ENCODE results near the gene IFIH1.

Gene IFIH1

GRCh38 chr2:162257425-162257824 lies 61.1 kb downstream of the IFIH1 start:
- no peak for DNase-seq (ENCODE audit: low read depth in 2 of 2)

GRCh38 chr2:162256591-162256991 lies 61.9 kb downstream of the IFIH1 start:
- no peak for DNase-seq (ENCODE audit: low read depth in 2 of 2)

DNA sequence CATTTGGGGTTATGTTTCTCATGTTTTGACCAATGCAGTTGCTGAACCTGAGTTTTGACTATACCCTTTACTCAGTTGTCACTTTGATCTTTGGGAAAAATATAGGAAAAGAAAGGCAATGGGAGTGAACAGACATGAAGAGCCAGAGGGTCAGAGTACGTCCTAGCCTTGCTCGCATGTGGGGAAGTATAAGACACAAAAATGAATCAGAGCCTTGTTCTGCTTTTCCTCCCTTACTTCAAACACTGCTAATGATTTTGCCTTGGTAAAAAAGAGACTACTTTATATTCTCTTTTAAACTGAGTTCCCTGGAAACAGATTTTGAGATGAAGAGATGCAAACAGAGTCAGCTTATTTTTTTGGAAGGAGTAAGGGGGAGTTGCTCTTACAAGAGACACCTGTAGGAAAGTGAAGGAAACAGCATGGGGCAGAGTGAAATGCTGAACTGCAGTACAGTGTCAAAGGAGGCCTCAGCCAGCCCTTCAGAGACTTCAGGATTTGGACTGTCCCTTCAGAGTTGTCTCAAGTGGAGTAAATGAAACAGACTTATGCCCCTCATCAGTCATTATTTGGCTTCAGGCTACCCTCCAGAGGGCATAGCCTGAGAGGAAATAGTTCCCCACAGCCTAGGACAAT lies 64.1 kb downstream of the IFIH1 start:
- no peak for DNase-seq (ENCODE audit: low read depth in 2 of 2)

DNA sequence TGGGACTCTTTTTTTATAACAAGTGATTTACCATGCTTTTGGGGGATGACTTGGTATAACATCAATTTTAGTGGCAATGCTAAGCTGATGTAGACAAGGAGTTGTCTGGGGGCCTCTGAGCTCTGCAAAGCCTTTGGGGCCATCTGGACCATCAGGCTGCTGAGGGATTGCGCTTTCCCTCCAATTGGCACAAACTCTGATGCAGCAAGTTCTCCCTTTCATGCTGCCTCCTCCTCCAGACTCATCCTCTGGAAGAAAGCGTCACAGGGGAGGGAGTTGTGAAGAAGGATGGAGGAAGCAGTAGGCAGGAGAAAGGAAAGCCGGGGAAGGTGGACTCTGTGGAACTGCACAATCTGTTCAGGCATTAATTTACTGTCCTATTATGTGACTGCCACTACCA lies 65.0 kb downstream of the IFIH1 start:
- DNase-seq (ENCODE audit: low read depth in 2 of 2) = no peak

- no peak for DNase-seq (ENCODE audit: low read depth in 2 of 2)
Measured at GRCh38 chr2:162252153-162252552, 66.3 kb downstream of the IFIH1 start.

GRCh38 chr2:162245781-162246180 lies 72.7 kb downstream of the IFIH1 start:
- no peak for DNase-seq (ENCODE audit: low read depth in 2 of 2)

GRCh38 chr2:162245061-162245460 lies 73.4 kb downstream of the IFIH1 start:
- no peak for DNase-seq (ENCODE audit: low read depth in 2 of 2)

- DNase-seq (ENCODE audit: low read depth in 2 of 2) = no peak
Measured at GRCh38 chr2:162244541-162245031, 73.9 kb downstream of the IFIH1 start.

DNA sequence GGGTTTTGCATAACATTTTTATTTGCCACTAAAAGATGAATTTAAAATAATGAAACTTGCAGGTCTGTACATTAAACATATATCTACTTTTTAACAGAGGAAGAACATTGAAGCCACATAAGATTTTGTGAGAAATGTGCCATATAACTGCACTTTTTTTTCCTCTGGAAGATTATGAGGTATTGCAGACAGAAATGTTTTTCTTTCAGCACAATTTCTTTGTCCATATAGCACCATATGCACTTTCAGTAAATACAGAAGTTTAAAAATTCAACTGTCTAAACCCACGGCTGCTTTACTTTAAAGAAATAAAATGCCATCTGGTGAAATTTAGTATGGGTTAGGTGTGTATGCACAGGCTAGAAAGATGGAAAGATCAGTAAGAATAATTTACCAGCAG lies 74.8 kb downstream of the IFIH1 start:
- no peak for DNase-seq (ENCODE audit: low read depth in 2 of 2)

- DNase-seq (ENCODE audit: low read depth in 2 of 2) = no peak
Measured at GRCh38 chr2:162243294-162243693, 75.2 kb downstream of the IFIH1 start, which contains the start of gene FAP. TSS of gene FAP (minus strand) at chr2:162243445. CDS start at chr2:162243327, 118 bp downstream.

GRCh38 chr2:162242586-162243280 lies 75.8 kb downstream of the IFIH1 start:
- no peak for DNase-seq (ENCODE audit: low read depth in 2 of 2)

DNA sequence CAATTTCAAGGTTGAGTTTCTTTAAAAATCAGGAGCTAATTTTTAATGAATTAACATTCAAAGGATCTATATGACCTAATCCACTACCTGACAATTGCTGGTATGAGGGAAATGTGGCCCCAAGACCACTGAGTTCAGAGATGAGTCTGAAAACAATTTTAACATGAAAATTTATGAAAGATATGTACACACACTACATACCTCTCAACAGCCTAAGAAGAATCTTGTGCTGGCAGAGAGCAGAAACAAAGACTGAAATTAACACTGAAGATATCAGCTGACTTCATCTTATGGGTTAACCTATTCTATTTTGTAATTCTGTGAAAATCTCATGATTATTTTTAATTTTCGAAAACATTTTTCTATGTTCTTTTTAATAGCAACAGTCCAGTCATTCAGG lies 76.9 kb downstream of the IFIH1 start:
- no peak for DNase-seq (ENCODE audit: low read depth in 2 of 2)

DNA sequence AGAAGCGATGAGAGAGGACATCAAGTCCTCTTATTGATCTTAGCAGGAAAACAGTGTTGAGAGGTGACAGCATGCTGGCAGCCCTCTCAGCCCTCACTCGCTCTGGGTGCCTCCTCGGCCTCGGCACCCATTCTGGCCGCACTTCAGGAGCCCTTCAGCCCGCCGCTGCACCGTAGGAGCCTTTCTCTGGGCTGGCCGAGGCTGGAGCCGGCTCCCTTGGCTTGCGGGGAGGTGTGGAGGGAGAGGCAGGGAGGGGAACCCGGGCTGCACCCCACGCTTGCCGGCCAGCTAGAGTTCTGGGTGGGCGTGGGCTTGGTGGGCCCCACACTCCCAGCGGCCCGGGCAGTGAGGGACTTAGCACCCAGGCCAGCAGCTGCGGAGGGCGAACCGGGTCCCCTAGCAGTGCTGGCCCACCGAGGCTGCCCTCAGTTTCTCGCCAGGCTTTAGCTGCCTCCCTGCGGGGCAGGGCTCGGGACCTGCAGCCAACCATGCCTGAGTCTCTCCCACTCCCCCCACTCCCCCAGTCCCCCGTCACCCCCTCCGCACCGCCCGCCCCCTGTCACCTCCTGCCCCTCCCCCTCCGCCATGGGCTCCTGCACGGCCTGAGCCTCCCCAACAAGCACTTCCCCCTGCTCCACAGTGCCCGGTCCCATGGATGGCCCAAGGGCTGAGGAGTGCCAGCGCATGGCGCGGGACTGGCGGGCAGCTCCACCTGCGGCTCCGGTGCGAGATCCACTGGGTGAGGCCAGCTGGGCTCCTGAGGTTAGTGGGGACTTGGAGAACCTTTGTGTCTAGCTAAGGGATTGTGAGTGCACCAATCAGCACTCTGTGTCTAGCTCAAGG lies 83.6 kb downstream of the IFIH1 start:
- no peak for DNase-seq (ENCODE audit: low read depth in 2 of 2)

DNA sequence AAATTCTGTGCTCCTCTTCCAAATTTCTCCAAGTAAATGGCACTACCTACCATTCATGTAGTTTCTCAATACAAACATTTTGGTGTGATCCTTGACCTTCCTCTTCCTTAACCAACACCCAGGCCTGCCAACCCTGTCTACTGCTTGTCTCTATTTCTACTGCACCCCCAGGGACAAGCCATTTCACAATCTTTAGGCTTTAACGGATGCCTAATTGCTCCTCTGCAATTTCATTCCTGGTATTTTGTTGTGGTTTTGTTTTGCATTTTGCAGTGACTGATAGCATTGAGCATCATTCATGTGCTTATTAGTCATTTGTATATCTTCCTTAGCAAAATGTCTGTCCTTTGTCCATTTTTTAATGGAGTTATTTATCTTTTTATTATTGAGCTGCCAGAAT lies 85.3 kb downstream of the IFIH1 start:
- DNase-seq (ENCODE audit: low read depth in 2 of 2) = no peak

DNA sequence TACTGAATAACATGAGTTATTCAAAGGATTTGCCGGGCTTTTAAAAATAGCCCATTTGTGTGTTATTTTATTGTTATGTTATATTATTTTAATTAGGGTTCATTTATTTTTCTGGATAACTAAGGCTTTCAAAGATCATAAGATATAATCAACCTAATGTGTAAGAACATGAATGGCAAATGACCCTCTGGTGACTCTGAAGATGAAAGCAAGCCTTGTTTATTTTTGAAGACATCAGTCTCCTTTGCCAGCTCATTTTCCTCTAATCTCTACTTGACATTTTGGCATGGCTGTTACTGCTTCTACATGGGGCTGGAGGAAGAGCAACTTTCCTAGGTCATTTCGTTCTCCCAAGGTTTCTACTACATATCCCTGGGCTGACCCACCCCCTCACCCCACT lies 85.8 kb downstream of the IFIH1 start:
- DNase-seq (ENCODE audit: low read depth in 2 of 2) = no peak

DNA sequence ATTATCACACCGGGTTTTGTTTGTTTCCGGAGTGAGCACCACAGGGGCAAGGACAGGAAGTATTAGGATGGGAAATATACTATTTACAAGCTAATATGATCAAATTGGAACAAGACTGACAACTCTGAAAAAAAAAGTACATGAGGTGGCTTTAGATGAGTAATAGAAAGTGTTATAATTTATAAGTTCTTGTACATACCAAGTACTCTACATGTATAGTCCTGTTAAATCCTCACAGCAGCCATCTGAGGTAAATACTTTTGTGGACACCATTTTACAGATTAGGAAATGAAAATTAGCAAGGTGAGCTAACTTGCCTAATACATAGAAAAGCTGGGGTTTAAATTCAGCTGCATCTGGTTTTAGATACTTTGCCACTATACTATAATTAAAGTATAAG lies 86.5 kb downstream of the IFIH1 start:
- no peak for DNase-seq (ENCODE audit: low read depth in 2 of 2)

GRCh38 chr2:162230761-162231160 lies 87.7 kb downstream of the IFIH1 start:
- DNase-seq (ENCODE audit: low read depth in 2 of 2) = no peak

DNA sequence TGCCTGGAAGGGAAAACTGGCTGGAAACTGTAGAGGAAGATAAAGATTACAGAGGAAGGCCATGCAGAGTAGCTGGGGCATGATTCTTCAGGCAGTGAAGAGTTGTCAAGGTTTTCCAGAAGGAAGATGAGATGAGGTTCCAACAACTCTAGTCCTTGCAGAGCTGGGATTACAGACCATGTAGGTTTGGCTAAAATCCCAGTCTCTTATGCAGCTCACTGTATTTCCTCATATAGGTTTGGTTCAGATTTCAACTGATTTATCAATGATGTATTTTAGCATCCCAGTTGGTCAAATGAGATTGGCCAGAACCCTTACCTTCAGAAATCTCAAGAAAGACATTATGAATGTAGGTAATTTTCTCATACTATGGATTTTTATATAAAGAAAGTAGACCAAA lies 91.6 kb downstream of the IFIH1 start:
- DNase-seq (ENCODE audit: low read depth in 2 of 2) = no peak

DNA sequence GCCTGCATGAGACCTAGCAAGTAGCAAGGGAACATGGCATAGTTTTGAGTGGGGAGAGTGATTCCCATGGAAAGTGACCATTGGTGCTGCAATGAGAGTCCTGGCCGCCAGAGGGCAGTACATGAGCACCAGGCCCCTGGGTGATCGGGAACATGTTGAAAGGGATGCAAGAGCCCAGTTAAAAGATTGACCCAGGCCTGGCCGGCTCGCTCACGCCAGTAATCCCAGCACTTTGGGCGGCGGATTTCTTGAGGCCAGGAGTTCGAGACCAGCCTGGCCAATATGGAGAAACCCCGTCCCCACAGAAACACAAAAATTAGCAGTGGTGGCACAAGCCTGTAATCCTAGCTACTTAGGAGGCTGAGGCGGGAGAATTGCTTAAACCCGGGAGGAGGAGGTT lies 97.4 kb downstream of the IFIH1 start:
- DNase-seq (ENCODE audit: low read depth in 2 of 2) = peak; percentile 24 to 37

DNA sequence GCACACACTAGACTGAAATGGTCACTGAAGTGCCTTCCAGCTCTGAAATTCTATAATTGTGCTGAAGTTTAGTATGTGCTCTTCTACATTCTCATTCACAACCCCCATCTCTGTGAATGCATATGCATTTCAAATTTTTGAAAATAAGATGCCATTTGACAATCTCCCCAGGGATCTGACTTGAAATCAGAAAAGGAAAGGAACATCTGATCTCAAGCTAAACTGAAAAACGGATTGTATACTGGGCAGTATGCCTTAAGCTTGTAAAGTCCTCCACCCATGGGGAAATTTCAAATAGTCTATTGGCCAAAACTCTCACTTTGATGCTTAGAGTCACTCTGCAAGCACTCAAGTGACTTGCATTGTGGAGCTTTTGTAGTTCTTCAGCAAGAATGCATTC lies 98.1 kb downstream of the IFIH1 start:
- DNase-seq (ENCODE audit: low read depth in 2 of 2) = no peak

GRCh38 chr2:162219426-162219825 lies 99.1 kb downstream of the IFIH1 start:
- no peak for DNase-seq (ENCODE audit: low read depth in 2 of 2)

GRCh38 chr2:162217598-162217997 lies 100.9 kb downstream of the IFIH1 start:
- DNase-seq (ENCODE audit: low read depth in 2 of 2) = no peak

All from stimulated activated CD8-positive, alpha-beta memory T cell treated with anti-CD3 and anti-CD28 coated beads, Interleukin-7, amount 100 ng/mL, for 1 hour (primary cell).